Peyer's patch (tissue), 4 donors: Measurements from ENCODE around the gene CMTM2.

ENCODE experiments used
- POLR2A ChIP-seq, 2 donors: fragments of 450-650 bp; IDR thresholded peaks; one replicate each; pipeline ENCODE4 v1.5.1; 2017; ENCODE audit warnings: antibody characterized with exemption in 2 of 2, mild to moderate bottlenecking in 2 of 2, moderate library complexity in 2 of 2
- TF ChIP-seq, protein P1 (sequence below), 6 experiments: fragments of 450-650 bp in 4 of 6; fragments of 200-600 bp in 2 of 6; sonication (generic) in 1 of 6; IDR thresholded peaks; one replicate each; pipeline ENCODE4 v1.5.1; 2017 to 2019; ENCODE audit warnings: antibody characterized with exemption in 6 of 6, mild to moderate bottlenecking in 3 of 6, moderate library complexity in 1 of 6

DNA sequence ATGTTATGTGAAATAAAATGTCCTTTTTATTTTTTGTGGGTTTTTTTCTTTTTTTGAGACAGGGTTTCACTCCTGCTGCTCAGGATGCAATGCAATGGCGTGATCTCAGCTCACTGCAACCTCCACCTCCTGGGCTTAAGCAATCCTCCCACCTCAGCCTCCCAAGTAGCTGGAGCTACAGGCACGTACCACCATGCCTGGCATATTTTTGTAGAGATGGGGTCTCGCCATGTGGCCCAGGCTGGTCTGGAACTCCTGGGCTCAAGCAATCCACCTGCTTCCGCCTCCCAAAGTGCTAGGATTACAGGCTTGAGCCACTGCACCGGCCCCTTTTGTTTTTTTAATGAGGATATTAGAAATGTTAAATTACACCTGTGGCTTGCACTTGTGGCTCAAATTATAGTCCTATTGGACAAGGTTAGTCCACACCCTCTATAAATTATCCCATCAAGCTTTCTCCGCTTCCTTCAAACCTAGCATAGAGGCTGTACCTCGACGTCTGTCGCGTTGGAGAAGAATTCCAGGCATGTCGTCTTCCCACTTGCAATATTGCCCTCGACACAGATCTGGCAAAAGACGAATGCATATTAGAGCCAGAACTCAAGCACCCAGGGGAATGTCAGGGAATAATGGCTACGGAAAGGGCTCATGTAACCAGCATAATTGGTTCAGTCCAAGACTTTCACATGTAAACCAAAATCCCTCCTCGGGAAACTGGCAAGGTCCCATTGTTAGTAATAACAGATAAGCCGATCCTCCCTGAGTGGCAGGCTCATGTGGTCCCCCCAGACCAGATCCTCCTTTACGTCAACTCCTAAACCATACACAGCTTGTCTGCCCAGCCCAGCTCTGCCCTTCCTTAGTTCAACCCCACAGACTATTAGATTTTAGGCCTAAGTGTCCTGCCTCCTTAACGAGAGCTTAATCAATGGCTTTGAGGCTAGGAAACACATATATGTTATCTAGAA is 37.6 kb upstream of the CMTM2 start:
- TF ChIP-seq, protein P1, sequence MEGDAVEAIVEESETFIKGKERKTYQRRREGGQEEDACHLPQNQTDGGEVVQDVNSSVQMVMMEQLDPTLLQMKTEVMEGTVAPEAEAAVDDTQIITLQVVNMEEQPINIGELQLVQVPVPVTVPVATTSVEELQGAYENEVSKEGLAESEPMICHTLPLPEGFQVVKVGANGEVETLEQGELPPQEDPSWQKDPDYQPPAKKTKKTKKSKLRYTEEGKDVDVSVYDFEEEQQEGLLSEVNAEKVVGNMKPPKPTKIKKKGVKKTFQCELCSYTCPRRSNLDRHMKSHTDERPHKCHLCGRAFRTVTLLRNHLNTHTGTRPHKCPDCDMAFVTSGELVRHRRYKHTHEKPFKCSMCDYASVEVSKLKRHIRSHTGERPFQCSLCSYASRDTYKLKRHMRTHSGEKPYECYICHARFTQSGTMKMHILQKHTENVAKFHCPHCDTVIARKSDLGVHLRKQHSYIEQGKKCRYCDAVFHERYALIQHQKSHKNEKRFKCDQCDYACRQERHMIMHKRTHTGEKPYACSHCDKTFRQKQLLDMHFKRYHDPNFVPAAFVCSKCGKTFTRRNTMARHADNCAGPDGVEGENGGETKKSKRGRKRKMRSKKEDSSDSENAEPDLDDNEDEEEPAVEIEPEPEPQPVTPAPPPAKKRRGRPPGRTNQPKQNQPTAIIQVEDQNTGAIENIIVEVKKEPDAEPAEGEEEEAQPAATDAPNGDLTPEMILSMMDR (IDR thresholded peaks at IDR 0.05), result no peak
- TF ChIP-seq POLR2A (IDR thresholded peaks at IDR 0.05), result no peak
